GM23338 (cell line): ENCODE measurements around the gene ZMAT5.

Source experiments
- EZH2 ChIP-seq: fragments of 200-600 bp; sonication (generic); IDR thresholded peaks from one replicate; pipeline ENCODE4 v1.8.0; 2017; ENCODE audit warnings: antibody characterized with exemption, mild to moderate bottlenecking, low read depth; ENCODE audit not compliant: unreplicated experiment
- POLR2AphosphoS5 ChIP-seq: IDR thresholded peaks from 2 replicates; pipeline ENCODE4 v1.6.1; 2016; ENCODE audit warnings: antibody characterized with exemption, low read depth
- TF ChIP-seq, protein P1 (sequence below), 2 experiments: fragments of 200-600 bp in 1 of 2; sonication (generic) in 1 of 2; conservative IDR thresholded peaks; 2 replicates each; pipeline versions ENCODE4 v1.5.1 to v1.6.1; 2016 to 2017; ENCODE audit warnings: antibody characterized with exemption in 2 of 2, low read depth in 2 of 2, mild to moderate bottlenecking in 2 of 2, moderate library complexity in 1 of 2

DNA sequence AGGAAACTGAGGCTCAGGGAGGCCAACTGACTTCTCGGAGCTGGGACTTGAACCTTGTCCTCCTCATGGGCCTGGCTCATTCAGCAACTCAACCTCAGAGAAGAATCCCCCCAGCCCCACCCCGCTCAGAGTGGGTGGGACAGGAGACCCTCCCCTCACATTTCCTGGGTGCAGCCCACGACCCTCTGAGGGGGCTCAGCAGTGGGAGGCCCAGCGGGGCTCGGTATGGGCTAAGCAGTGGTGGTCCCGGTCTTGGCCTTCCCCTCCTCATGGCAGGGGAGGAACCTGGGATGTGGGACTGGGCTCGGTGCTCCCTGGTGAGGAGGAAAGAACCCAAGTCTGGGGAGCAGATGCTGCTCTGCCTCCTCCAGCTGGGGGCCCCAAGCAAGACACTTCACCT lies 61.2 kb downstream of the ZMAT5 start:
- TF ChIP-seq EZH2, result no peak
- no peak for TF ChIP-seq POLR2AphosphoS5
- TF ChIP-seq, protein P1, sequence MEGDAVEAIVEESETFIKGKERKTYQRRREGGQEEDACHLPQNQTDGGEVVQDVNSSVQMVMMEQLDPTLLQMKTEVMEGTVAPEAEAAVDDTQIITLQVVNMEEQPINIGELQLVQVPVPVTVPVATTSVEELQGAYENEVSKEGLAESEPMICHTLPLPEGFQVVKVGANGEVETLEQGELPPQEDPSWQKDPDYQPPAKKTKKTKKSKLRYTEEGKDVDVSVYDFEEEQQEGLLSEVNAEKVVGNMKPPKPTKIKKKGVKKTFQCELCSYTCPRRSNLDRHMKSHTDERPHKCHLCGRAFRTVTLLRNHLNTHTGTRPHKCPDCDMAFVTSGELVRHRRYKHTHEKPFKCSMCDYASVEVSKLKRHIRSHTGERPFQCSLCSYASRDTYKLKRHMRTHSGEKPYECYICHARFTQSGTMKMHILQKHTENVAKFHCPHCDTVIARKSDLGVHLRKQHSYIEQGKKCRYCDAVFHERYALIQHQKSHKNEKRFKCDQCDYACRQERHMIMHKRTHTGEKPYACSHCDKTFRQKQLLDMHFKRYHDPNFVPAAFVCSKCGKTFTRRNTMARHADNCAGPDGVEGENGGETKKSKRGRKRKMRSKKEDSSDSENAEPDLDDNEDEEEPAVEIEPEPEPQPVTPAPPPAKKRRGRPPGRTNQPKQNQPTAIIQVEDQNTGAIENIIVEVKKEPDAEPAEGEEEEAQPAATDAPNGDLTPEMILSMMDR (conservative IDR thresholded peaks at IDR 0.05; ENCODE audit: low read depth in 2 of 2), result no peak
